GM19043 (cell line): Measurements from ENCODE around the gene TCP10L.
"Not testable (repeated sequence)": the region's sequence is repeated elsewhere in the genome, so short reads cannot be mapped to it uniquely, and the experiment has no call there.

ENCODE experiments used
- ATAC-seq: cut with Tn5 transposase; IDR thresholded peaks from one replicate; pipeline ENCODE4 v1.9.1; 2021; ENCODE audit warnings: low read depth; ENCODE audit not compliant: unreplicated experiment

Gene TCP10L

GRCh38 chr21:32587651-32588050, 2.3 kb upstream of the TCP10L start:
- no peak for ATAC-seq

DNA sequence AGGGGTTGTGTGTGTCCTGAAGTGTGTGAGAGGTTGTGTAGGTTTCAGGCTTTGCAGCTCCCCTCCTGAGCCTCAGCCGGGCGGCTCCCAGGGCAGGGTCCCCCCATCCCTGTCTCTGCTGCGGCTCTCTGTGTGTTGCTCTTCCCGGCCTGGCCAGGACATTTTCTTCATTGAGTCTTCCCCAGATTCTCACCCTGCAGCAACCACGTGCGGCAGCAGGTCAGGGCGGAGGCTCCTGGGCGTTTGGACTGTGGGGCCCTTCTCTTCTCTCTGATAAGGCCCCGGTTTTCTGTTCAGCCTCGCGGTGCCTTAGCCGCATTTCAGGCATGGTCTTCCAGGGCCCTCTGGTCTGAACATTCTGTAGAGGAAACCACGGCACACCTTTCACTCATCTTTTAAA, 1.8 kb upstream of the TCP10L start:
- ATAC-seq, result no peak

GRCh38 chr21:32585970-32586369, 647 bp upstream of the TCP10L start:
- no peak for ATAC-seq

DNA sequence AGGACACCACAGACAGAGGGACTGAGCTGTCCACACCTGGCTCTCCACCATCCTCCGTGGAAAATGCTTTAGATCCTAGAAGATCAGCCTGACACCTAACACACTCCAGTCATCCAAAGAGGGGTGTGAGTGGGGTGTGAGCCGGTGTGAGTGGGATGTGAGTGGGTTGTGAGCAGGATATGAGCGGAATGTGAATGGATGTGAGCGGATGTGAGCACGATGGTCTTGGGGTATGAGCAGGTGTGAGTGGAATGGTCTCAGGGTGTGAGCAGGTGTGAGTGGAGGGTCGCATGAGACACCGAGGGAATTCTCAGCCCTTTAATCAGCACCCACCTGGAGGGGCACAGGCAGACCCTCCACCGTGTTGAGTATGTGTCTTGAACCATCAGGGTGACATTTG, 851 bp downstream of the TCP10L start:
- no peak for ATAC-seq

DNA sequence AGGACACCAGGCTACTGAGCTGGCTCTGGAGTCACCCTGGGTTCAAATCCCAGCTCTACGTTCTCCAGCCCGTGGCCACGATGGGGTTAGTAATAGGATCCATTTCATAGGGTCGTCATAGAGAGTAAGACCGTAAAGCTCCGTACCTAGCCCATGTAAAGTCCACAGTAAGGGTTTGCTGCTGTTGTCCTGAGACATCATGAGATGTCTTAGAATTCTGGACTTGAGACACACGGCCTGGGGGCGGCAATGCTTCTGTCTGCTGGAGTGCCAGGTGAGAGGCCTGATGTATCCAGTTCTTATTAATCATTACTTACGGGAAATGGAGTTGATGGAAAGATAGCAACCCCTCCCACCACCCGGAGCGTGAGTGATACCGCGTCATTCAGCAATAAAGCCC, 3.6 kb downstream of the TCP10L start:
- no peak for ATAC-seq

- ATAC-seq, result no peak
Measured at GRCh38 chr21:32580949-32581348, 4.4 kb downstream of the TCP10L start.

GRCh38 chr21:32578107-32578691, 7.1 kb downstream of the TCP10L start:
- no peak for ATAC-seq

- no peak for ATAC-seq
Measured at GRCh38 chr21:32576011-32576410, 9.3 kb downstream of the TCP10L start.

DNA sequence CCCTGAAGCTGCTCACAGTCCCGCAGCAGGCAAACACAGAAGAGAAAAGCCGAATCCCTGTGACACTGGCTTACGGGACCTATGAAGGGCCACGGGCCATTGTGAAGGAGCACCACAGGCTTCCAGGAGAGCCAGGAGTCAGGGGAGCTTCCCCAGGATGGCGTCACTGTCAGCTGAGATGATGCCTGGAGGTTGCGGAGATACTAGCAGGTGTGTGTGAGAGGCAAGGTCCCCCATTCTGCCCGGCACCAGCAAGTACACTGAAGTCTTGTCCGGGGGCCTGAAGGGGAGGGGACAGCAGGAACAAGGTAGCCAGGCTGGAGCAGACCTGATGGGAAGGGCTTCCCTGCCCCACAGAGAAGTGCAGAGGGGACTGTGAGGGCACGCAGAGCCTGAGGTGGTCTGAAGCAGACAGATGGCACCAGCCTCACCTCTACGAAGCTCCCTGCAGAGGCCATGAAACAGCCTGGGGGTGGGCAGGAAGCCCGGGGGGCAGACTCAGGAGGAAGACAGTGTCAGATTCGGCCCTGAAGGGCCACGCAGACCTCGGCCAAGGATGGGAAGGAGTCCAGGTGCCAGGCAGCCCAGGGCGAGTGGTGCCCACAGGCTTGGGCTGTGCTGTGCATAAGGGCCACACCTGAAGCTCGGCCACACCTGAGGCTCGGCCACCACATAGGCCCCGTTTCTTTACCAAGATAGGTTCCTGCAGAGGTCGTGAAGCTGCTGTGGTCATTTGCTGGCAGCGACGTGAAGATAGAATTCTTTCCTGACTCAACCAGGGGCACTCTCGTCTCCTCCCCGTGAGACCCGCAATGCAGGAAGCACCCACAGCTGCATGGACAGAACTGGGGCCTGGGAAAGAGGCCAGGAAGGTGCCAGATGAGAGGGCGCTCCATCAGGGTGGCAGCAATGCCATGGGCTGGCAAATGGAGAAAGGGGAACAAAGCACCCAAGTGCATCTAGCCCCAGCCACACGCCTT, 10.1 kb downstream of the TCP10L start:
- ATAC-seq, result no peak

- ATAC-seq, result no peak
Measured at GRCh38 chr21:32572574-32573420, 12.5 kb downstream of the TCP10L start.

DNA sequence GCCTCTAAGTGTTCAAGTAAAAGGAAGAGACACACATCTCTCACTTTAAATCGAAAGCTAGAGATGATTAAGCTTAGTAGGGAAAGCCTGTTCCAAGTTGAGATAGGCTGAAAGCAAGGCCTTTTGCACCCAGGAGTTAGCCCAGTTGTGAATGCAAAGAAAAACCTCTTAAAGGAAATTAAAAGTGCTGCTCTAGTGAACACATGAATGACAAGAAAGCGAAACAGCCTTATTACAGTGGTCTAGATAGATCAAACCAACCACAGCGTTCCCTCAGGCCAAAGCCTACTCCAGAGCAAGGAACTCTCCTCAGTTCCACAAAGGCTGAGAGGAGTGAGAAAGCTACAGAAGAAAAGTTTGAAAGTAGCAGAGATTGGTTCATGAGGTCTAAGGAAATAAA, 14.9 kb downstream of the TCP10L start:
- no peak for ATAC-seq

GRCh38 chr21:32569261-32570230, 15.8 kb downstream of the TCP10L start:
- peak; percentile 76 for ATAC-seq

DNA sequence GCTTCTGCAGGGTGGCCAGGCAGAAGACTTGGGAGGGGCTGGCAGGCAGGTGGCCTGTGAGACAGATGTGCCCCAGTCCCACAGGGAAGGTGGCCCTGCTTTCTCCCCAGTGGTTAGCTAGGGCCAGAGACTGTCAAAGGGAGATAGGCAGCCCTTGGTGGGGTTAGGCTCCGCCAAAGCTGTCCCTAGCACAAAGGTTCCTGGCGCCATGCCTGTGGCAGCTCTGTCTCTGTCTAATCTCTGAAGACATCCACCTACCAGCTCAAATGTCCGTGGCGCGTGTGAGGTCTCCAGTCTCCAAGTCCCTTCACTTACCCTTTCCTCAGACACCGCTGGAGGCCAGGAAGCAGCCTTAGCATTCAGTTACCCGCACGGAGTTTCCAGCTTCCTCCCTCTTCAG, 17.7 kb downstream of the TCP10L start:
- no peak for ATAC-seq

DNA sequence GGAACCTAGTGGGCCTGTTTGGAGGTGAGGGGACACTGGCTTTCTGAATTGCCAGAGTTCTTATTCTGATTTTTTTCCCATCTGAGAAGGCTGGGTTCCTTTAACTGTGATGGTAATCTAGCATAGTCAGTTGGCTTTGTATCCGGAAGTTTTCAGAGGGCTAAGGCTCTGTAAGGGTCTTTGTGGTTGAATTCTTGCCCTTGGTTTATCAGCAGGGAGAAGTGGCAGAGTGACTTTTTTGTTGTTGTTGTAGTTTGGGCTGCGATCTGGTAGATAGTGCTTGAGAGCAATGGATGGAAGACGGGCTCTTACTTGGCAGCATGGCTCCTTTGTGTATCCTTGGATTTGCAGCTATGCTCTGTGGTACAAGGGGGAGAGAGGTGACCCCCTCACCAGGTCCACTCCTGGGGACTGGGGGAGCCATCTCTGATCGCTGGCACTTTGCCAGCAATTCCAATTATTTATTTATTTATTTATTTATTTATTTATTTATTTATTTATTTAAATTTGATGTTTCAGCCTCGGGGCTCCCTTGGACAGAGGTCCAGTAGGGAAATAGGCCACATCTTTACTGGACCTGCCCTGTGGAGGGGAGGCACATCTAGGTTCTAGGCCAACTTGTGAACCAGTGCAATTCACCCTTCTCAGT, 18.5 kb downstream of the TCP10L start:
- no peak for ATAC-seq

DNA sequence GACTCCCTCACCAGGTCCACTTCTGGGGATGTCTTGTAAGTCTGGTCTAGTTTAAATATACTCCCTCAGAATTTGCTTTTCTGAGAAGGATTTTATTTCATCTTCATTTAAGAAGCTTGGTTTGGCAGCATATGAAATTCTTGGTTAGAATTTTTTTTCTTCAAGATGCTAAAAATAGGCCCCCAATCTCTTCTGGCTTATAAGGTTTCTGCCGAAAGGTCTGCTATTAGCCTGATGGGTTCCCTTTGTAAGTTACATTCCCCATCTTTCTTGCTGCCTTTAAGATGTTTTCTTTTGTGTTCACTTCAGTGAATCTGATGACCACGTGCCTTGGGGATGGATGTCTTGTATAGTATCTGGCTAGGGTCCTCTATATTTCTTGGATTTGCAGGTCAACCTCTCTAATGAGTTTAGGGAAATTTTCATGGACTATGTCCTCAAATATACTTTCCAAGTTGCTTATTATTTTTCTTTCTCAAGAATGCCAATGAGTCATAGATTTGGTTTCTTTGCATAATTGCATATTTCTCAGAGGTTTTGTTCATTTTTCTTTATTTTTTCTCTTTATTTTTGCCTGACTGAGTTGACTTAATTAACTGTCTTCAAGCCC, 19.4 kb downstream of the TCP10L start:
- no peak for ATAC-seq

DNA sequence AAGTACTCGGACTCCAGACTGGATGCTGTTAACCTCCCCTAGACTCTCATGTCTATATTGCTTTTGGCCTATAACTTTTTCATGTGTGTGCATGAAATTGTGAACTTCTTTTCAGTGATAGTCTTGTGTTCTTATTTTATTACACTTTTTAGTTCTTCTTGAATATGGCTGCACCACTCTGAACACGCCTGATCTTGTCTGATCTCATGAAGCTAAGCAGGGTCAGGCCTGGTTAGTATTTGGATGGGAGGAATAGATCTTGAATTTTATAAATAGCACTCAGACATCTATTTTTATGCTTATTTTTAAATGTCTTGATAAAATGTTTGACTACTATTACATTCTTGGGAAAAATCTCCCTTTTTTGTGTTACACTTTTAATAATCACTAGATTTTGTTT, 22.4 kb downstream of the TCP10L start:
- ATAC-seq, result no peak

DNA sequence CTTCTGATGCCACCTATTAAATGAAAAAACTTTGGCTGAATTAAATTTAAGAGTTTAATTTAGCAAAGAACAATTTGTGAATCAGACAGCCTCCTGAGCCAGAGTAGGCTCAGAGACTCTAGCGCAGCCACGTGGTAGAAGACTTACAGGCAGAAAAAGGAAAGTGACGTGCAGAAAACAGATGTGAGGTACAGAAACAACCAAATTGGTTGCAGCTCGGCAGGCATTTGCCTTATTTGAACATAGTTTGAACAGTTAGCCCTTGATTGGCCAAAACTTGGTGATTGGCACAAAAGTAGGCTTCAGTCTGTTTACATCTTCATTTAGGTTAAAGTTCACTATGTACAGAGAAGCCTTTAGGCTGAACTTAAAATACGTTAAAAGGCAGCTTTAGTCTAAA, 22.9 kb downstream of the TCP10L start:
- ATAC-seq, result no peak

GRCh38 chr21:32561476-32561875, 23.8 kb downstream of the TCP10L start:
- ATAC-seq, result not testable (repeated sequence)

- ATAC-seq, result no peak
Measured at GRCh38 chr21:32560896-32561295, 24.4 kb downstream of the TCP10L start.
